GM18502 (cell line): Measurements from ENCODE around the gene LINC01488.
A peak's percentile ranks its signal among the peaks of the same experiment; 100 is the strongest.

Experiments used
- ATAC-seq: cut with Tn5 transposase; IDR thresholded peaks from one replicate; pipeline ENCODE4 v1.9.1; 2021; ENCODE audit warnings: mild to moderate bottlenecking; ENCODE audit not compliant: unreplicated experiment, poor library complexity

The LINC01488 gene

GRCh38 chr11:69481393-69481844 lies at the start of gene LINC01488:
Gene LINC01488, plus strand, starts transcription at chr11:69481663.
- ATAC-seq = no peak

- ATAC-seq = no peak
Measured at GRCh38 chr11:69431893-69432738, 49.3 kb upstream of the LINC01488 start.

GRCh38 chr11:69433741-69434140 lies 47.7 kb upstream of the LINC01488 start:
- no peak for ATAC-seq

- no peak for ATAC-seq
Measured at GRCh38 chr11:69434471-69434931, 47.0 kb upstream of the LINC01488 start.

GRCh38 chr11:69435161-69435986 lies 46.1 kb upstream of the LINC01488 start:
- no peak for ATAC-seq

- ATAC-seq = no peak
Measured at GRCh38 chr11:69436041-69436982, 45.2 kb upstream of the LINC01488 start.

GRCh38 chr11:69437001-69437875 lies 44.2 kb upstream of the LINC01488 start:
- no peak for ATAC-seq

GRCh38 chr11:69437876-69438205 lies 43.6 kb upstream of the LINC01488 start:
- ATAC-seq = no peak

GRCh38 chr11:69438286-69438920 lies 43.1 kb upstream of the LINC01488 start:
- no peak for ATAC-seq

GRCh38 chr11:69439127-69439526 lies 42.3 kb upstream of the LINC01488 start:
- ATAC-seq = no peak

GRCh38 chr11:69439651-69440464 lies 41.6 kb upstream of the LINC01488 start:
- ATAC-seq = no peak

- no peak for ATAC-seq
Measured at GRCh38 chr11:69440876-69441275, 40.6 kb upstream of the LINC01488 start.

GRCh38 chr11:69442012-69442806 lies 39.3 kb upstream of the LINC01488 start:
- no peak for ATAC-seq

- peak; percentile 9 for ATAC-seq
Measured at GRCh38 chr11:69442807-69443137, 38.7 kb upstream of the LINC01488 start.

- ATAC-seq = peak; percentile 85
Measured at GRCh38 chr11:69443138-69443967, 38.1 kb upstream of the LINC01488 start.

- ATAC-seq = no peak
Measured at GRCh38 chr11:69443968-69444364, 37.5 kb upstream of the LINC01488 start.
